ENCODE measurements around the gene CHRNB4.

The CHRNB4 gene

GRCh38 chr15:78668987-78669386 is 28.0 kb upstream of the CHRNB4 start:
- DNase-seq (ENCODE audit: low read depth in 2 of 2), result no peak

- DNase-seq (ENCODE audit: low read depth in 2 of 2), result no peak
Observed at GRCh38 chr15:78667578-78668236, 26.7 kb upstream of the CHRNB4 start.

- DNase-seq (ENCODE audit: low read depth in 2 of 2), result no peak
Observed at GRCh38 chr15:78666010-78666409, 25.0 kb upstream of the CHRNB4 start.

GRCh38 chr15:78663703-78664102 is 22.7 kb upstream of the CHRNB4 start:
- no peak for DNase-seq (ENCODE audit: low read depth in 2 of 2)

- DNase-seq (ENCODE audit: low read depth in 2 of 2), result no peak
Observed at GRCh38 chr15:78662028-78662427, 21.0 kb upstream of the CHRNB4 start.

GRCh38 chr15:78661001-78661400 is 20.0 kb upstream of the CHRNB4 start:
- DNase-seq (ENCODE audit: low read depth in 2 of 2), result no peak

GRCh38 chr15:78660584-78660983 is 19.6 kb upstream of the CHRNB4 start:
- DNase-seq (ENCODE audit: low read depth in 2 of 2), result no peak

- DNase-seq (ENCODE audit: low read depth in 2 of 2), result no peak
Observed at GRCh38 chr15:78658823-78659222, 17.8 kb upstream of the CHRNB4 start.

- DNase-seq (ENCODE audit: low read depth in 2 of 2), result no peak
Observed at GRCh38 chr15:78654272-78654671, 13.3 kb upstream of the CHRNB4 start.

- DNase-seq (ENCODE audit: low read depth in 2 of 2), result no peak
Observed at GRCh38 chr15:78651930-78652615, 11.1 kb upstream of the CHRNB4 start.

GRCh38 chr15:78651007-78651406 is 10.0 kb upstream of the CHRNB4 start:
- DNase-seq (ENCODE audit: low read depth in 2 of 2), result no peak

- DNase-seq (ENCODE audit: low read depth in 2 of 2), result no peak
Observed at GRCh38 chr15:78650022-78650421, 9.0 kb upstream of the CHRNB4 start.

GRCh38 chr15:78645009-78645408 is 4.0 kb upstream of the CHRNB4 start:
- DNase-seq (ENCODE audit: low read depth in 2 of 2), result no peak

- no peak for DNase-seq (ENCODE audit: low read depth in 2 of 2)
Observed at GRCh38 chr15:78642331-78642730, 1.3 kb upstream of the CHRNB4 start.

- DNase-seq (ENCODE audit: low read depth in 2 of 2), result no peak
Observed at GRCh38 chr15:78641749-78642275, 802 bp upstream of the CHRNB4 start.

- no peak for DNase-seq (ENCODE audit: low read depth in 2 of 2)
Observed at GRCh38 chr15:78640527-78641101, 396 bp downstream of the CHRNB4 start.

GRCh38 chr15:78638658-78639314 is 2.2 kb downstream of the CHRNB4 start:
- DNase-seq (ENCODE audit: low read depth in 2 of 2), result no peak

GRCh38 chr15:78637776-78638435 is 3.1 kb downstream of the CHRNB4 start:
- DNase-seq (ENCODE audit: low read depth in 2 of 2), result no peak

- no peak for DNase-seq (ENCODE audit: low read depth in 2 of 2)
Observed at GRCh38 chr15:78636378-78636859, 4.6 kb downstream of the CHRNB4 start.

- DNase-seq (ENCODE audit: low read depth in 2 of 2), result no peak
Observed at GRCh38 chr15:78635346-78635745, 5.7 kb downstream of the CHRNB4 start.

GRCh38 chr15:78634210-78635145 is 6.5 kb downstream of the CHRNB4 start:
- DNase-seq (ENCODE audit: low read depth in 2 of 2), result no peak

Measured in fibroblast of skin of left biceps (primary cell).